ENCODE results near the gene TNRC6B. TPM values are rescaled to one million over a fixed set of nuclear protein-coding genes. Genes with fewer than 3 reads are reported as not detected.

TNRC6B gene
- total and polyA plus RNA-seq, 7 donors = 0.60 to 51.8 (median 26.5) TPM

DNA sequence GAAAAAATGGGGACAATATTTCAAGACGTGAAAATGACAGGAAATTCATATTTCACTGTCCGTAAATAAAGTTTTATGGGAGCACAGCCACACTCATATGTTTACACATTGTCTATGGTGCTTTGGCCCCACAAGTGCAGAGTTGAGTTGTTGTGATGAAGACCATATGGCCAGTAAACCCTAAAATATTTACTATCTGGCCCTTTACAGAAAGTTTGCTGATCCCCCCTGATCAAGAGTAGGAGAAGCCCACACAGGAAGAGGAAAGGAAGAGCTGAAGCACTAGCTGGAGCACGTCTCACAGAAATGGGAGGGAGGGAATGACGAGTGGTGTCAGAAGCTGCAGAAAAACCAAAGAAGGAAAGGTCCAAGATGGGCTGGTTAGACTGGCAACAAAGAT is 78.8 kb downstream of the TNRC6B start:
- Histone ChIP-seq H3K4me3 (no peak overlapping the region), H3K36me3 (peaks cover 0 to 7% (median 0%) of the 10 kb centered on the region in 4 donors), H3K27ac (peak overlapping the region in 3 of 4 donors; percentile 2 to 40 (median 17)), H3K9me3 (no peaks in the 10 kb centered on the region), H3K4me1 (peaks cover 0 to 30% (median 25%) of the 10 kb centered on the region in 4 donors), H3K27me3 (no peaks in the 10 kb centered on the region)
- TF ChIP-seq, protein P1, sequence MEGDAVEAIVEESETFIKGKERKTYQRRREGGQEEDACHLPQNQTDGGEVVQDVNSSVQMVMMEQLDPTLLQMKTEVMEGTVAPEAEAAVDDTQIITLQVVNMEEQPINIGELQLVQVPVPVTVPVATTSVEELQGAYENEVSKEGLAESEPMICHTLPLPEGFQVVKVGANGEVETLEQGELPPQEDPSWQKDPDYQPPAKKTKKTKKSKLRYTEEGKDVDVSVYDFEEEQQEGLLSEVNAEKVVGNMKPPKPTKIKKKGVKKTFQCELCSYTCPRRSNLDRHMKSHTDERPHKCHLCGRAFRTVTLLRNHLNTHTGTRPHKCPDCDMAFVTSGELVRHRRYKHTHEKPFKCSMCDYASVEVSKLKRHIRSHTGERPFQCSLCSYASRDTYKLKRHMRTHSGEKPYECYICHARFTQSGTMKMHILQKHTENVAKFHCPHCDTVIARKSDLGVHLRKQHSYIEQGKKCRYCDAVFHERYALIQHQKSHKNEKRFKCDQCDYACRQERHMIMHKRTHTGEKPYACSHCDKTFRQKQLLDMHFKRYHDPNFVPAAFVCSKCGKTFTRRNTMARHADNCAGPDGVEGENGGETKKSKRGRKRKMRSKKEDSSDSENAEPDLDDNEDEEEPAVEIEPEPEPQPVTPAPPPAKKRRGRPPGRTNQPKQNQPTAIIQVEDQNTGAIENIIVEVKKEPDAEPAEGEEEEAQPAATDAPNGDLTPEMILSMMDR (IDR thresholded peaks at IDR 0.05) = no peak
- TF ChIP-seq EP300 (IDR thresholded peaks at IDR 0.05) = no peak
- TF ChIP-seq POLR2AphosphoS5 (IDR thresholded peaks at IDR 0.05) = peak in 1 of 4 donors; percentile 17
- no peak for TF ChIP-seq POLR2A (IDR thresholded peaks at IDR 0.05)
- WGBS, 2 donors = 64 to 65% methylated on average over 4 of the region's 4 CpGs
- DNase-seq = no peak
- intact Hi-C loops (cut with DNase I) = no loop called here

DNA sequence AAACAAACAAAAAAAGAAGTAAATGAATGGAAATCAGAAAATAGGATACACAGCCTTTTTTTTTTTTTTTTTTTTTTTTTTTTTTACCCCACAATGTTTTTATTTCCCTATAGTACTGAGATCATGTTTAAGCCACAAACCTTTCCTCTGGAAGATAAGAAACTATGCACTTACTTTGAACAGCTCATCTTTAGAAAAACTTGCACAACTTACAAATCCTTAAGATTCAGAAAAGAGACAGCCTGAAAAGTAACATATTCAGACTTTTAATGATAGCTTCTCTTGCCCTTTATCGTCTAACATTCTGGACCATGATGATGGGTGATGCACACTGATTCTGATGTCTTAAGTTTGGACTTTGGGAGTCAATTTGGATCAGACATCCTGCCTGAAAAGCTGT is 80.3 kb downstream of the TNRC6B start:
- Histone ChIP-seq H3K4me1 (peaks cover 0 to 30% (median 25%) of the 10 kb centered on the region in 4 donors), H3K27me3 (no peaks in the 10 kb centered on the region), H3K36me3 (peaks cover 0 to 18% (median 0%) of the 10 kb centered on the region in 4 donors), H3K4me3 (no peak overlapping the region), H3K27ac (peak overlapping the region in 2 of 4 donors; percentile 7 to 64), H3K9me3 (no peaks in the 10 kb centered on the region)
- TF ChIP-seq POLR2AphosphoS5 (IDR thresholded peaks at IDR 0.05) (no peak), EP300 (IDR thresholded peaks at IDR 0.05) (no peak), POLR2A (IDR thresholded peaks at IDR 0.05) (no peak)
- TF ChIP-seq, protein P1 (IDR thresholded peaks at IDR 0.05) = no peak
- DNase-seq = no peak
- WGBS, 2 donors = 29 to 73% methylated on average over 1 of the region's 1 CpG
- intact Hi-C loops (cut with DNase I) = no loop called here

DNA sequence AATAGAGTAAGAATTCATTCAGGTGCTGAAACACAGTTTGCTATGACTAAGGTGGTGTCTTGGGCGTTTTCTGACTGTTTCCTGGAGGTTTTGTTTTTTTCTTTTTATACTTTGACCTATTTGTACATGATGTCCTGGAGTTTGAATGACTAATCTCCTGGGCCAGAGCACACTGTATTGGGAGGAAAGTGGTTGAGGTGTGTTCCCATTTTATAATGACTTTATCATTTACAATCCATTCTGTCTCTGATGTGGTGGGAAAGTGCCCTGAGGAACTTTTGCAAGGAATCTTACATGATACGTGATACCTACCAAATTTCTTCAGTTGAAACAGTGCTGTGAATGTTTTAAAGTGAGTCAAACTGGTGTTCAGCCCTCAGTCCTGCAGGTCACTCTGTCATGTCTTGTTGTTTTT is 80.8 kb downstream of the TNRC6B start:
- intact Hi-C loops (cut with DNase I) = no loop called here
- DNase-seq = no peak
- Histone ChIP-seq H3K4me1 (peaks cover 0 to 29% (median 24%) of the 10 kb centered on the region in 4 donors), H3K4me3 (no peak overlapping the region), H3K36me3 (peaks cover 0 to 22% (median 0%) of the 10 kb centered on the region in 4 donors), H3K27me3 (no peaks in the 10 kb centered on the region), H3K9me3 (no peaks in the 10 kb centered on the region), H3K27ac (peak overlapping the region in 3 of 4 donors; percentile 7 to 64 (median 11))
- TF ChIP-seq POLR2AphosphoS5 (IDR thresholded peaks at IDR 0.05) (no peak), POLR2A (IDR thresholded peaks at IDR 0.05) (no peak), EP300 (IDR thresholded peaks at IDR 0.05) (no peak)
- TF ChIP-seq, protein P1 (IDR thresholded peaks at IDR 0.05) = no peak
- 12 to 60% methylated on average over 2 of the region's 2 CpGs for WGBS, 2 donors

DNA sequence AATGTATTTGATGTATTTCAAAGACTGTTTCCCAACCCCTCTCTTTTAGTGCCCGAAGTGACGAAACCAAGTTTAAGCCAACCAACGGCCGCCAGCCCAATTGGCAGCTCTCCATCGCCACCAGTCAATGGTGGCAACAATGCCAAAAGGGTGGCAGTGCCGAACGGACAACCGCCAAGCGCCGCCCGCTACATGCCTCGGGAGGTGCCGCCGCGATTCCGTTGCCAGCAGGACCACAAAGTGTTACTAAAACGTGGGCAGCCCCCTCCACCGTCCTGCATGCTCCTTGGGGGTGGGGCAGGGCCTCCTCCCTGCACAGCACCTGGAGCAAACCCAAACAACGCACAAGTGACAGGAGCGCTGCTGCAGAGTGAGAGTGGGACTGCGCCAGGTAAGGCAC is 84.1 kb downstream of the TNRC6B start:
- Histone ChIP-seq H3K27me3 (no peaks in the 10 kb centered on the region), H3K9me3 (no peaks in the 10 kb centered on the region), H3K4me1 (peaks cover 0 to 17% (median 12%) of the 10 kb centered on the region in 4 donors), H3K4me3 (no peak overlapping the region), H3K27ac (no peak overlapping the region), H3K36me3 (peaks cover 4 to 54% (median 16%) of the 10 kb centered on the region in 4 donors)
- TF ChIP-seq POLR2AphosphoS5 (IDR thresholded peaks at IDR 0.05) = no peak
- TF ChIP-seq, protein P1 (IDR thresholded peaks at IDR 0.05) = no peak
- TF ChIP-seq EP300 (IDR thresholded peaks at IDR 0.05) = no peak
- no peak for TF ChIP-seq POLR2A (IDR thresholded peaks at IDR 0.05)
- DNase-seq = no peak
- WGBS, 2 donors = 96 to 97% methylated on average over 21 of the region's 21 CpGs
- intact Hi-C loops (cut with DNase I) = no loop called here

DNA sequence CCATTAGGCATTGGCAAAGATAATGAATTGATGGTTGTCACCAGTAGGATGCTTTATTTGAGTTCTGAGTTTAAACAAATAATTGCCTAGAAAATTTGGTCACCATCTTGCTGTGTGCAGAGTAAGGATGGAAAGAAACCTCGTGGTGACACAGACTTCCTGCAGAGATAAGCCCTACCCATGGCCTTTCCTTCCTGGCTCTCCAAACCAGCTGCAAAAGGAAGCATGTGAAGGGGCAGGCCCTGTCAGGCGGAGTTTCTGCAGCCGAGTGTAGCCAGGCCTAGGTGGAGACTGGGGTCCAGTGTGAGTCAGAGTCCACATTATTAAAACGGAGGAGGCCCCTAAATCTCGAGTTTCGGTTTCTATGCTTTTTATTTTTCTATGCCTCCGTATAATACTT is 85.5 kb downstream of the TNRC6B start:
- H3K27me3 ChIP-seq = no peaks in the 10 kb centered on the region
- 59 to 74% methylated on average over 7 of the region's 7 CpGs for WGBS, 2 donors
- H3K36me3 ChIP-seq = peaks cover 4 to 60% (median 18%) of the 10 kb centered on the region in 4 donors

More for the DNA sequence above, 85.5 kb downstream of the TNRC6B start:
- H3K9me3 ChIP-seq = no peaks in the 10 kb centered on the region
- no peak for DNase-seq
- peaks cover 0 to 13% (median 7%) of the 10 kb centered on the region in 4 donors for H3K4me1 ChIP-seq
- TF ChIP-seq, protein P1 (IDR thresholded peaks at IDR 0.05) = no peak
- TF ChIP-seq EP300 (IDR thresholded peaks at IDR 0.05) = no peak
- TF ChIP-seq POLR2AphosphoS5 (IDR thresholded peaks at IDR 0.05) = no peak
- TF ChIP-seq POLR2A (IDR thresholded peaks at IDR 0.05) = no peak
- intact Hi-C loops (cut with DNase I) = no loop called here
- H3K27ac ChIP-seq = no peak overlapping the region
- no peak overlapping the region for H3K4me3 ChIP-seq
